ENCODE data around the gene CTU2.

Gene CTU2

DNA sequence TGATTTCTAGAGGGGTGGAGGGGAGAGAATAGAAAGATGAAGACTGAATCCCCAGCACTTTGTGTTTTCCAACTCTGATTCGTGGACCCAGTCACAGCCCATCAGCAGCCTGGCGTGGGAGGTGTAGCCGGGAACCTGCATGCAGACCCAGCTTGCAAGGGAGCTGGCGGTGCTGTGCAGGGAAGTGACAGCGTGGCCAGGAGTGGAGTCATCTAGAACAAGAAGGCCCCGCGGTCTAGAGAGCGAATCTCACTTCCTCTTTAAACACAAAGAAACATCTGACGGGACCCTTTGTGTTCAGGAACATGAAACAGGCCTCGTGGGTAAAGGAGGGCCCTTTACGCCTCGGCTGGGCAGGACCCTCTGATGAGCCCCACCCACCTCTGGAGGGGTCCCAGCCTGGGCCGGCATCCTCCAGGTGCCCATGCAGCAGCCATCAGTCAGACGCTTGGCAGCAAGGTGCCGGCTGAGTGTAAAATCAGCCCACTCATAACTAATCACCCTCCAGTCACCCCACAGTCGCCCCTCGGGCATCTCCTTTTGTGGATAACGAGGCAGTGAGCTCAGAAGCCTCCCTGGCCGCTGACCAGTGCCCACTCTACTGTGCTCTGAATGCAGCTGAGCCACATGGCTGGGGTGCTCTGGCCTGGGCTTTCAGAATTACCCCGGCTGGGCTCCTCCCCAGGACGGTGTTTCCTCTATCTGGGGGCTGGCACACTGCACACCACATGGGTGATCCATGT is 24.4 kb upstream of the CTU2 start:
- FAIRE-seq = no peak

DNA sequence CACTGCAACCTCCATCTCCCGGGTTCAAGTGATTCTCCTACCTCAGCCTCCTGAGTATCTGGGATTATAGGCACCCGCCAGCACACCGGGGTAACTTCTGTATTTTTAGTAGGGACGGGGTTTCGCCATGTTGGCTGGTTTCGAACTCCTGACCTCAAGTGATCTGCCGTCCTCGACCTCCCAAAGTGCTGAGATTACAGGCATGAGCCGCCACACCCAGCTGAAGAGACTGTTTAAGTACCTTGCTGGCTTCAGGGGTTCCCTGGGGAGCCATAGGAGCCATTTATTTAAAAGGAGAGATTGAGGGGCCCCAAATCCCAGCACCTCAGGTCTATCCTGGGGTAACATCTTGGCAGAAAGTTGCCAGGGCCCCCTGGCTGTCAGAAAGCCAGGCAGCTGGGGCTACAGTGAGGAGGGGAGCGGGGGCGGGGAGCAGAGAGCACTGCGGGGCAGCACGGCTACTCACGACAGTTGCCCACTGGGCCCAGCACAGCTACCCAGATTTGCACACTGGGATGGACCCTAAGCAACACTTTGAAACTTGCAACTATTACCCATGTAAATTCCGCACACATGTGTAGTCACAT is 21.6 kb upstream of the CTU2 start:
- FAIRE-seq = no peak

DNA sequence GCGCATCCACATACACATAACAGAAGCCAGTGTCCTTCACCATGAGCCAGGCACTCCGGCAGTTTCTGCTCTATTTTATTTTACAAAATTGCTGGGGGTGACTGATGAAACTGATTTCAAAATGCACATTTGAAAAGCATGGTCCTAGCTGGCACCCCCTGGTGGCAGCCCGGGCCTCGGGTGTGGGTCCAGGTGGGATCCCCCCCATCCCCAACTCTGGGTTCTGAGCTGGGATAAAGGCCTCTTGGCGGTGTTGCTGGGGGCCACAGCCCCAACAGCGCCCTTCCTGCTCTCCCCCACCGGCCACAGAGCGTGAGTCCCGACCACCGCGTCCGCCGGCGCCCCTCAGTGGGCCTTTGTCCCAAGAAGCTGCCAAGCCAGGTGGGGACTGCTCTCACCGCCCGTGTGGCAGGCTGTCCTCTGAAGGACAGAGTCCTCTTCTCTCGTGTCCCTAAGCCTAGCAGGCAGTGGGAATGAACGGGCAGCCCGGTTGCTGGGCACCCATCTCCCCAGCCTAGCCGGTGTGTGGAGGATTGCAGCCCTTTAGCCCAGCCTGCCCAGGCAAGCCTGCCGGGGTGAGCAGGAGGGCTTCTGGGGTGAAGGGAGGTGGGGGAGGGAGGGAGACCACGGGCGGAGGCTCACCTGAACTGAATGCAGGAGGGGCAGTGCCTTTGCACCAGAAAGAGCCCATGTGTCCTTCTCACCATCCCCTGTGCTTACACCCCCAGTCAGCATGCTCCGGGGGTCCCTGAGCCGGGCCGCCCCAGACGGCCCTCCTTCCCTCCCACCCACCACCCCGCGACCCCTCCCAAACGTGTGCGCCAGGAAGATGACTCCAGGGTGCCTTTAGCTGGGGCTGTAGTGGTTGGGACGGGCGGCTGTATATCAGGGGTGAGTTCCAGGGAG is 20.9 kb upstream of the CTU2 start:
- FAIRE-seq = no peak

DNA sequence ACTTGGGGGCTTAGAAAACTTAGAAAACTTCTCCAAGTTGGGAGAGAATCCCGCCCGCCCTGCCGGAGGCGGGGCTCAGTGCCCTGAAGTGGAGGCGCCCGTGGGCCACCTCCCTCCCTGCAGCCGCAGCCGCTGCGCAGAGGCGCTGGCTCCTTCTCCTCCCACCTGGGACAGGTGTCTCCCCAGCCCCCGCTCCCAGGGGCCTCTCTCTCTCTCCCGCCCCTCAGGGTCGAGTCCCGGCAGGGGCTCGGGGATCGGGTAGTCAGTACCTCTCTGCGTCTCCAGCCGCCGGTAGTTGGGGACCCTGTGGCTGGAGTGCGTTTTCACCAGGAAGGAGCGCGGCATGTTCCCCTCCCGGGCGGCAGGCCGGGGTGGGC is 20.3 kb upstream of the CTU2 start:
- FAIRE-seq = no peak

DNA sequence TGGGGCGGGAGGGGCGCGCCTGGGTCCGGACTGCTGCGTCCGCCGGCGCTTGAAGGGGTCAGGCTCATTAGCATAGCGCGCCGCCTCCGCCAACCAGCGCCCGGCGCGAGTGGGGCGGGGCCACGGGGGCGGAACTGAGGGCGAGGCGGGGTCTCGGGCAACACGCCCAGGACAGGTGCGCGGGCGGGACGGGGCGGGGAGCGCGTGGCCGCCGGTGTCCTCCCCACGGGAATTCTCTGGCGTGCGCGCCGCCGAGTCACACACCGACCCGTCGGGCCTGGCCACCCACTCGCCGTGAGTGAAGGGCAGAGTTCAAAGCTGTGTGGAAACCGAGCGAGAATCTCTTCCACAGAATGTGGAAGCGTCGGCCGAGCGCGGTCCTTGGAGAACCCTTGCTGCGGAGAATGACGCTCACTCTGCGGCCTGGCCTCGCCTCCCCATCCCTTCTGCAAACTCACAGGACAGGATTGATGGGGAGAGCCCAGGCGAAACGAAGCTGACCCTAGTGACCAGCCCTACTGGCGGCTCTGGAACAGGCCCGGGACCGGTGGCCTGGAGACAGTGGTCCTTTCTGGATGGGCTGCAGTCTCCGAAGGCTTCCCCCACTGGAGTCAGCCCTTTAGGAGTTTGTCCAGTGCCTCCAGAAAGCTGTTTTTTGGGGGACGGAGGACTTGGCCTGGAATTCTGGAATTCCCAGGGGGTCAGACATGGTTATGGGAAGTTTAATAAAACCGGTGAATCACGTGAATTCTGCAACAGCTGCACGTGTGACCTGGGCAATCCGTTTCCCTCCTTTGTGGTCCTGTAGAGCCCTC is 19.7 kb upstream of the CTU2 start, which contains the start of gene SNAI3:
SNAI3 (minus strand) TSS at position 69 of the 815 bp plus-strand sequence. CDS start 101 bp downstream, outside the sequence.
- no peak for FAIRE-seq

DNA sequence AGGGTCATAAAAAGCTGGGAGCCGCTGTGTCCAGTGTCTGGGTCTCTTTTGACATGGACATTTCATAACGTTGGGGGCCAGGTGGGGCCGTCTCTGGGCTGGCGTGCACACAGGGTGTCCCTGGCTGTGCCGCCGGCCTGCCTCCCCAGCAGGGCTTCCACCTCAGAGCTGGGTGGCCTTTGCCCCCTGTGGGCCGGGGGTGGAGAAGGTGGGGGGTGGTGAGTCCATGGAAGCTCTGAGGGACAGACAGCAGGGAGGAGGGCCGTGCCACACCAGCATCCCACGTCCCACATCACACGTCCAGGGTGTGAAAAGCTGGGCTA is 19.1 kb upstream of the CTU2 start:
- no peak for FAIRE-seq

DNA sequence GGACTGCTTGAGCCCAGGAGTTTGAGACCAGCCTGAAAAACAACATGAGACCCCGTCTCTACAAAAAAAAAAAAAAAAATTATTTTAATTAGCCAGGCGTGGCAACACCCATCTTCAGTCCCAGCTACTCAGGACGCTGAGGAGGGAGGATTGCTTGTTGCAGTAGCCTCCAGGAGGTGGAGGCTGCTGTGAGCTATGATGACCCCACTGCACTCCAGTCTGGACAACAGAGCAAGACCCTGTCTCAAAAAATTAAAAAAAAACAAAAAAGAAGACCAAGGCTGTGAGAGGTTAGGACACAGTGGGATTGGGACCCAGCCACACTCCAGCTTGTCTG is 18.7 kb upstream of the CTU2 start:
- FAIRE-seq = no peak

DNA sequence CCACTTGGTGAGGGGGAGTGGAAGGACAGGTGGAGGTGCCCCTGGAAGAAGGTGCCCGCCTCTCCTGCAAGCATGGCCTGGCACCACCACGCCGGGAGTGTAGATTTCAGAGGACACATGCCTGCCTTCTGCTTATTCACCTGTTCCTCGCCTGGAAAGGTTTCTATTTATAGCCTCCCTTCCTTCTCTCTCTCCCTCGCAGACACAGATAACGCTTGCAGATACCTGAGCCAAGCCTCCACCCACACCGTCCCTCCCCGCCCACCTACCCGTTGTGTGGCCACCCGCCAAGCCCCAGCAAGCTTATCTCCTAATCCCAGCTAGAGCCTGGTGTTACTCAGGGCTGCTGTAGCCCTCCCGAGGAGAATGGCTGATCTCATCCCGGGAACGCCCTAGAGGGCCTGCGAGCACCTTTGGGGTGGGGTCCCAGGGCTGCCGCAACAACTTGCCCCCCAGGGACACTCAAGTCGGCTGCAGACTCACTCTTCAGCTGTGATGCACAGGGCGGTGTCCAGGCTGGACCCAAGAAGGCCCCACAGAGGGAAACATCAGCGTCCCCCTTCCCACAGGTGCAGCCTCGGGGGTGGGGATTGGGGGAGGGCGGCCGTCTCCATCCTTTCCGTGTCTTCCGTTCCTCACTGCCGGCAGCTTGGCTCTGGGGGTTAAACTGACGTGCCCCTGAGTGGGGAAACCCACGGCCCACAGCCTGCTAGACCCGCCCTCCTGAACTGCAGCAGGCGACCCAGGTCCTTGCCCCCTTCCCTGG is 18.1 kb upstream of the CTU2 start:
- FAIRE-seq = no peak

DNA sequence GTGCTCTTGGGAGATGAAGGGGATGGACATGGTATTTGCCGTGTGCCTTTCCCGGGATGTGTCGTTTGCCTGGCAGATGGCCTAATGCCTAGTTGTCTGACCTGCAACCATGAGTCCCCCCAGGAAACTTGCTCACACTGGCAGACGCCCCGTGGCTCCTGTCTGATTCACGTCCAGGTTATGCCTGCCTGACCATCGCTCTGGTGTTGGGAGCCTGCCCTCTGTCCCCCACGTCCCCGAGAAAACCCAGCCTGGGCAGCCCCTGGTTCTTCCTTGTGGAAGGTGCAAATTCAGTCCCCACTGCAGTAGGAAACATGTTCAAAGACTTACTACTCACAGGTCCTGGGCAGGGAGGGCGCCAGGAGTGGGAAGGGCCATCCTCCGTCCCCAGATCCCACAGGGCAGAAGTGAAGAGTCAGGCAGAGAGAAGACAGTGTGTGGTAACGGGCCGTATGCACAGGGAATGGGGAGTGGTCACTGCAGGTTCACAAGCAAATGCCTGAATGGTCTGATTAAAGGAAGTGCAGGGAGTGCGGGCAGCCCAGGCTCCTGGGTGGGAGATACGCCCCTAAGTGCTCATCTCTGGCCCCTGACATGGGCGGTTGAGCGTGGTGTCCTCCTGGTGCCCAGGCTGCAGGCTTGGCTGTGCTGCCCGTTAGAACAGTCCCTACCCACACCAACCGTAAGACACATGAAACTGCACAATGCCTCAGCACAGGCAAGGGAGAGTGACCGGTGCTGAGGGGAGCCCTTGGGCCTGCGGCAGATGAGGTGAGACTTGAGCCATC is 15.8 kb upstream of the CTU2 start:
- no peak for FAIRE-seq

DNA sequence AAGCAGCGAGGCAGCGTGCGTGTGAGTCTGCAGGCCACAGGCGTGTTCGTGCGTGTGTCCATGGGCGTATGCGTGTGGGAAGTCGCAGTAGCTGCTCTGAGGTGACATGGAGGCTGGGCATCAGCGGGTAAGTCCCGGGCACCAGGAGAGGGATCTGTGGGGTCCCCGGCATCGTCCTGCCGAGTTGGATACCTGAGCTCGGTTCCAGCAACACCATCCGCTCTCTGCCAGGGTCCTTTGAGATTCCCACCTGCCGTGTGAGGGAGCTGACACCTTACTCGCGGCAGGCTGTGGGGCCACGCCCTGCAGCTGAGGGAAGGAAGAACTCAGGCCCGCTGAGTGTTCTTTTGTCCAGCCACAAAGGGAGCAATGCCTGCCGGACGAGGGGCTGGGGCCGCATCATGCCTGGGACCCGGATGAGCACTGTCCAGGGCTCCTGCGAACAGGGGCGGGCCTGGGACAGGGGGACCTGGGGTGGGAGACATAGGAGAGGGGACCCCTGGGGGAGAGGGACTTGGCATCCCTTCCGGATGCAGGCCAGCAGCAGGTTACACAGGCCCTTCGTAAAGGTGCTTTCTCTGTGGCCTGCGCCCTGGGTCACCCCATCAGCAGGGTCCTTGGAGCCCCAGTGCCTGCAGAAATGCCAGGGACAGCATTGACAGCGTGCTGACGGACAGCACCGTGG is 15.0 kb upstream of the CTU2 start:
- no peak for FAIRE-seq

DNA sequence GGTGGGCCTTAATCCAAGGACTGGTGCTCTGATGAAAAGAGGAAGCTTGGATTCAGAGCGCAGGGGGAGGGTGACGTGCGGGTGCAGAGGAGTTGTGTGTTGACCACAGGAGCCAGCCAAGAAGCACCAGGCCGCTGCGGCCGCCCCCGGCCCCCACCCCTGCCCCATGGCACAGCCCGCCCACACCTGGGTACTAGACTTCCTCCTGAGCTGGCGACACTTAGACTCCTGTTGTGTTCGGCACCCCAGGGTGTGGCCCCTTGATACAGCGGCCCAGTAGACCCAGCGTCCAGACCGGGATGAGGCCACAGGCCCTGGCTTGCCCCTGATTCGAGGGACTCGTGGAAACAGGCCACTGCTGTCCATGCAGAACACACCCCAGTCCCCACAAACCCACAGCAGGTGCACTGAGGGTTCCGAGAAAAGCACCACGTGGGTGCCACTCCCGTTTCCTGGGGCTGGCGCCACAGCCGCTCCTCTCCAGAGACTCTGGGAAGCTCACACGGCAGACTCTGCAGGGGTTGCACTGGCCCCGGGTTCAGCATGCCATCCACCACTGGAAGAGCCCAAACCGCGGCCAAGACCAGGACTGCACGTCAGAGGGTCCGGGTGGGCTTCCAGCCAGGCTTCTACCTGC is 14.3 kb upstream of the CTU2 start:
- no peak for FAIRE-seq

DNA sequence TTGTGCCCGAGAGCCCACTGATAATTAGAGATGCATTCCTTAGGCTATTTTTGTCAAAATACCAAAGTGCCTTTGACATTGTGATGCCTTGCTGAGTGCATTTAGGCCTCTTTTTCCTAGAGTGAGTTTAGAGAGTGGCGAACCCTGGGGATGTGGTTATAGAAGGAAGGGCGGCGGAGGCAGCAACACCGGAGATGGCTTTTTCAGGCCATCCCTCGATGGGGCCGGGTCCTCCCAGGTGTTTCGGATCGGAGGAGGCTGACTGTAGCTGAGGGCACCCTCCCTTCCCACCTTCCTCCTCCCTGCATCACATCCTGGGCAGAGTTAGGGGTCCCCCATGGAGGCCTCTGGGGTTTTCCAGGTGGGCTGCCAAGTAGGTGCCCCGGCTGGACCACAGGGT is 13.4 kb upstream of the CTU2 start:
- no peak for FAIRE-seq

DNA sequence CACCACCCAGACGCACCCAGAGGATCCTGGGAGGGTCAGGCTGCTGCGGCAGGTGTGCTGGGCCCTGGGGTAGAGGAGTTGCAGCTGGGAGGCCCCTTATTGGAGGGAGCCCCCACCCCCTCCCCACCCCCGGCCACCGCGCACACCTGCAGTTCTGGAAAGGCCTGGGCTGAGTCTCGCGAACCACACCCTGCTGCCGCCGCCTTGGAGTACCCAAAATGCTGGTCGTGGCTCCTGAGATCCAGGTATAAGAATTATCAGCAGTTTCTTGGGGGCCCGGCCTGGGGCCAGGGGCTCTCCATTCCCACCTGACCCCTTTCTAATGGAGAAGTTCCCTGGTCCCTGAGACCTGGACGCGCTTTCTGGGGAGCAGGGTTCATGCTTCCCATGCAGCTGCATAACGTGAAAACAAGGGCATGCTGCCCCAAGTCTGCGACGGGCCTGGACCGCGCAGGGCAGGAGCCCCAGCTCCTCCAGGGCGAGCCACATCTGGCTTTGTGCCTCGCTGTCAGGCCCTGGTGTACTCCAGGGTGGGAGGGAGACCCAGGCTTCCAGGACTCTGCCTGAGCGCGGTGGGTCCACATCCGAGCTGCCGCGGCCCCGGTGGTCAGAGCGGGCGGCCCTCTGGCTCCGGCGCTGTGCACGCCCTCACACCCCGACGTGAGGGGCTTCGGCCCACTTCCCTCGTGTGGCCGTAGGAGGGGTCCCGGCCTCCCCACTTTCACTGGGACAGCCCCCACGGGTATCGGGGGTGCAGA is 12.7 kb upstream of the CTU2 start:
- no peak for FAIRE-seq

DNA sequence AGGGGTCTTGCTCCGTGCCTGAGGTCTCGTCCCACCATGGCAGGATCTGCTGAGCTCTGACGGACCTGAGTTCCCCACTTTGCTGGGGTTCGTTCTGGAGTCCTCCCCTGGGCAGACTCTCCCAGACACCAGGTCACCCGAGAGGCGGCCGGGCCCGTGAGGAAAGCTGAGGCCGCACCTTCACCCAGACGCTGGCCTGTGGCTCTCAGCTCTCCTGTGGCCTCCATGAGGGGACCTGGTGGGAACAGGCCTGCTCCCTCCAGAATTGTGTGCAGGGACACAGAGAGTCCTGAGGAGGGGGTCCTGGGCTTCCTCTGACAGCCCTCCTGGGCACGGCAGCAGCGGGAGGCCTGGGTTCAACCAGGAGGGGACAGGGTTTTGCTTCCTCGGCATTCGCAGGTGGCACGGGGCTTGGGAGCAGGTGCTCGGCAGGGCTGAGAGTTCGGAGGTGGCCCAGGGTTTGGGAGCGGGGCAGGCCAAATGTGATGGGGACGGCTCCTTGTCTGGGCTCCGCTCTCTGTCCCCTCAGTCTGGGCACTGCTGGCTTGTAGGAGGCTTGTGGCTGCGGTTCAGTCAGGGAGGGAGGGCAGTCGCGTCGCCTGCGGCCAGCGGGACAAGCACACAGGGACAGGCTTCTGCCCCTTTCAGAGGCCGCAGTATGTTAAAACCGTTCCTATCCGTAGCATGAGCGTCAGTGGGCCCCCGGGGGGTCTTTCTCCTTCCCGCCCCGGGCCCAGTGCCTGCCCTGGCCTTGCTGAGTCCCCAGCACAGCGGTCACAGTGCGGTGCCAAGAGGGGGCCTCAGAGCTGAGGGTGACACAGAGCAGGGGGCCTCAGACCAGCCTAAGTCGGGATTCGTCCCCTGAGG is 11.8 kb upstream of the CTU2 start:
- FAIRE-seq = no peak

DNA sequence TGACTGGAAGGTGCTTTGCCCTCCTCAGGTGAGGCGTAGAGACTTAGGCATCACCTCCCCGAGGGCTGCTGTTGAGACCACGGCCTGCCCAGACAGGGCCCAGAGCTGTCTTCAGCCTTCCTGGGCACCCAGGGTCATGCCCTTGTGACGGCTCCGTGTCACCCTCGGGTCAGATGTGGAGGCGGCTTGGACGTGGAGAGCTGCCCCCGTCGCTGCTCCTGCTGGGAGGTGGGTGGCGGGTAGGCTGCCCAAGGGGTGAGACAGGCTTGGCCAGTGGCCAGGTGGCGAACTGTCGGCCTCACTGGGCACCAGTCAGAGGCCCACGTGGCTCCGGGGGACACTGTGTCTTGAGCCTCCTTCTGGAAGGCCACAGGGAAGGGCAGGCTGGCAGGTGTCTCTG is 11.1 kb upstream of the CTU2 start:
- no peak for FAIRE-seq

DNA sequence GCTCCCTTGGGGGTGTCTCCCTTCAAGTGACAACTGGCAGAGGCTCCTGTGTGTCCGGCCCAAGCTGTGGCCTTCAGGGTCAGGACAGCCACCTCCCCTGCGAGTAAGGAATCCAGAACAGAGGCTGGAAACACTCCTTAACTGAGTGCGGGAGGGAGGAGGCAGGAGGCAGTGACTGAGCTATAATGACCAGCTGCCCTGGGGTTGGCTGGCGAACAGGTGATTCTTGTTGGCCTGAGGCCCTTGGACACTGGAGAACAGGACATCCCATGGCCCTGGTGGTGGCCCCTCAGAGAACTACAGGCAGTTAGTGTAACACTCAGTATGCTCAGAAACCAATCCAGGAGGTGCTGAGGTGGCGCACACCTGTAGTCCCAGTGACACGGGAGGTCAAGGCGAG is 10.6 kb upstream of the CTU2 start:
- no peak for FAIRE-seq

DNA sequence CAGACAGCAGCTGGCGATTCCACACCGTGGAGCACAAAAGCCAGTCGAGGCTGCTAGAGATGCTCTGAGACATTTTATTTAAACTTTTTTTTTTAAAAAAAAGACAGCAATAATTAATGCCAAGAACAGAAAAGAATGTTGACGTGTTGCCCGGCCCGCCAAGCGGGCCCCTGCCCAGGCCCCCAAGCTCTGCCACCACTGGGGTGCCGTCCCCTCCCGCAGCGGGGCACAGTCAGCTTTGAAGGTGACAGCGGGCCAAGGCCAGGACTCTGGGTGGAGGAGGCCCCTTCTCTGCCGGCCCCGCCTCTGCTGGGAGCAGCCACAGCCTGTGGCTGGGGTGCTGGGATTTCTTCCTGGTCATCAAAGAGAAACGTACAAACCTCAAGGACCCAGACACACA is 9.9 kb upstream of the CTU2 start:
- FAIRE-seq = no peak

DNA sequence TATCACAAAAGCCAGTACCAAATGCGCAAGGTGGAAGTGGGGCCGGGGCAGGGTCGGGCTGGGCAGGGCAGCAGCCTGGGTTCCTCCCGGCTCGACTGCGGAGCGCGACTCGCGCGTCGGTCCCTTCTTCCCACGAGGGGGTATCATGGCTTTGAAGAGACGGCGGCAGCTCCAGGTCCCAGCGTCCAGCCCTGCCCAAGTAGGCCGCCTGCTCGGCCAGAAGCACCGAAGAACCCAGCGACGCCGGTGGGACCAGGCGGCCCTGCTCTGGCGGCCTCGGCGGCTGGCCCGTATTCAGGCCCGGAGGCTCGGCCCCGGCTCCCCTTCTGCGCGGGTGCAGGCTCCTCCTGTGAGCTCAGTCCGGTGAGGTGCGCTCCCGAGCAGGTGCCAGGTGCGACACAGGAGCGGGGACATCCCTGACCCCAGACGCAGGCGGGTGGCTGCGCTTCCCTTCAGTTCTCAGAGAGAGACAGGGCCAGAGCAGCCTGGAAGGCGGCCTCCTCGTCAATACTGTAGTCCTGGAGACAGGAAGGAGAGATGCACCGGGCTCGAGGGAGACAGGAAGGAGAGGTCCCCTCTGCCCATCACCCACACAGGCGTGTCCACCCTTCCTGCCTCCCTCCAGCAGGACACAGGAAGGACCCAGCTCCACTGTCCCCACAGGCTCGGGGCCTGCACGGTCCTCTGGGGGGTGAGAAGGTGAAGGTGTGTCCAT is 9.0 kb upstream of the CTU2 start:
- no peak for FAIRE-seq

All from endometrium (tissue), 2 donors.